ENCODE results near the gene DCBLD2.

DCBLD2 gene

GRCh38 chr3:98788651-98789050 lies 112.8 kb downstream of the DCBLD2 start:
- no peak for DNase-seq

- DNase-seq, result no peak
Measured at GRCh38 chr3:98787181-98787580, 114.3 kb downstream of the DCBLD2 start.

GRCh38 chr3:98786364-98787006 lies 115.0 kb downstream of the DCBLD2 start:
- DNase-seq, result no peak

- no peak for DNase-seq
Measured at GRCh38 chr3:98784666-98785600, 116.6 kb downstream of the DCBLD2 start.

GRCh38 chr3:98784042-98784441 lies 117.5 kb downstream of the DCBLD2 start:
- DNase-seq, result no peak

- no peak for DNase-seq
Measured at GRCh38 chr3:98782824-98783500, 118.5 kb downstream of the DCBLD2 start.

GRCh38 chr3:98780343-98780742 lies 121.2 kb downstream of the DCBLD2 start:
- no peak for DNase-seq

GRCh38 chr3:98779541-98780335 lies 121.8 kb downstream of the DCBLD2 start:
- no peak for DNase-seq

- no peak for DNase-seq
Measured at GRCh38 chr3:98778852-98779413, 122.6 kb downstream of the DCBLD2 start.

- no peak for DNase-seq
Measured at GRCh38 chr3:98778383-98778782, 123.1 kb downstream of the DCBLD2 start.

GRCh38 chr3:98777801-98778220 lies 123.7 kb downstream of the DCBLD2 start:
- DNase-seq, result no peak

GRCh38 chr3:98777286-98777685 lies 124.2 kb downstream of the DCBLD2 start:
- no peak for DNase-seq

GRCh38 chr3:98776140-98776493 lies 125.4 kb downstream of the DCBLD2 start:
- no peak for DNase-seq

- DNase-seq, result no peak
Measured at GRCh38 chr3:98775459-98776139, 125.9 kb downstream of the DCBLD2 start.

- no peak for DNase-seq
Measured at GRCh38 chr3:98772022-98772421, 129.5 kb downstream of the DCBLD2 start.

GRCh38 chr3:98770261-98771039 lies 131.0 kb downstream of the DCBLD2 start:
- no peak for DNase-seq

- DNase-seq, result no peak
Measured at GRCh38 chr3:98769448-98769847, 132.0 kb downstream of the DCBLD2 start.

GRCh38 chr3:98768961-98769360 lies 132.5 kb downstream of the DCBLD2 start:
- DNase-seq, result no peak

- DNase-seq, result no peak
Measured at GRCh38 chr3:98766924-98767323, 134.6 kb downstream of the DCBLD2 start.

- no peak for DNase-seq
Measured at GRCh38 chr3:98765721-98766120, 135.8 kb downstream of the DCBLD2 start.

GRCh38 chr3:98764472-98764884 lies 137.0 kb downstream of the DCBLD2 start:
- DNase-seq, result no peak
